ENCODE measurements around the gene ACTG1. TPM values are rescaled to one million over a fixed set of nuclear protein-coding genes. Genes with fewer than 3 reads are reported as not detected.

Gene ACTG1
- total and polyA plus RNA-seq, 2 of the 13 experiments (the other 11 are each of a cell fraction or from before 2014, with no cell fraction given), result 973 to 1,138 TPM

GRCh38 chr17:81522491-81523401 lies 10.1 kb upstream of the ACTG1 start (continued):
- TF ChIP-seq, protein P1, sequence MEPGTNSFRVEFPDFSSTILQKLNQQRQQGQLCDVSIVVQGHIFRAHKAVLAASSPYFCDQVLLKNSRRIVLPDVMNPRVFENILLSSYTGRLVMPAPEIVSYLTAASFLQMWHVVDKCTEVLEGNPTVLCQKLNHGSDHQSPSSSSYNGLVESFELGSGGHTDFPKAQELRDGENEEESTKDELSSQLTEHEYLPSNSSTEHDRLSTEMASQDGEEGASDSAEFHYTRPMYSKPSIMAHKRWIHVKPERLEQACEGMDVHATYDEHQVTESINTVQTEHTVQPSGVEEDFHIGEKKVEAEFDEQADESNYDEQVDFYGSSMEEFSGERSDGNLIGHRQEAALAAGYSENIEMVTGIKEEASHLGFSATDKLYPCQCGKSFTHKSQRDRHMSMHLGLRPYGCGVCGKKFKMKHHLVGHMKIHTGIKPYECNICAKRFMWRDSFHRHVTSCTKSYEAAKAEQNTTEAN (CRISPR knock-in tag; conservative IDR thresholded peaks at IDR 0.05), result no peak
- TF ChIP-seq MEIS1 (CRISPR knock-in tag; IDR thresholded peaks at IDR 0.05; ENCODE audit: borderline replicate concordance), result 0 out of 2 replicates have a peak, but pooled peaks have one; percentile 9
- TF ChIP-seq SMC3 (IDR thresholded peaks at IDR 0.05; ENCODE audit: low read length), result peak; percentile 61; the same call in 1 of the 2 replicates
- TF ChIP-seq XRCC5 (optimal IDR thresholded peaks at IDR 0.05; ENCODE audit: low read length), result peak; percentile 64
- TF ChIP-seq GATAD2A (CRISPR knock-in tag; IDR thresholded peaks at IDR 0.05), result no peak
- TF ChIP-seq MLLT10 (CRISPR knock-in tag; IDR thresholded peaks at IDR 0.05), result no peak
- TF ChIP-seq ZNF282 (IDR thresholded peaks at IDR 0.05; ENCODE audit: partially characterized antibody), result no peak
- peak; percentile 40; the same call in 1 of the 2 replicates for TF ChIP-seq SAP130 (CRISPR knock-in tag; IDR thresholded peaks at IDR 0.05; ENCODE audit: low read depth)
- TF ChIP-seq EEA1 (CRISPR knock-in tag; IDR thresholded peaks at IDR 0.05; ENCODE audit: borderline replicate concordance), result no peak
- no peak for TF ChIP-seq ZNF619 (CRISPR knock-in tag; IDR thresholded peaks at IDR 0.05)
- TF ChIP-seq ZNF512 (CRISPR knock-in tag; IDR thresholded peaks at IDR 0.05), result no peak
- TF ChIP-seq TEAD3 (CRISPR knock-in tag; optimal IDR thresholded peaks at IDR 0.05; ENCODE audit: borderline replicate concordance), result peak; percentile 82
- 0 out of 2 replicates have a peak, but pooled peaks have one; percentile 36 for TF ChIP-seq ZNF292 (CRISPR knock-in tag; IDR thresholded peaks at IDR 0.05; ENCODE audit: borderline replicate concordance, low read depth)
- no peak for TF ChIP-seq PRMT3 (CRISPR knock-in tag; IDR thresholded peaks at IDR 0.05; ENCODE audit: borderline replicate concordance, low read depth)
- no peak for TF ChIP-seq TCF12 (IDR thresholded peaks at IDR 0.05)
- TF ChIP-seq TCF12 (CRISPR knock-in tag; IDR thresholded peaks at IDR 0.05), result no peak
- no peak for TF ChIP-seq MYC (CRISPR knock-in tag; IDR thresholded peaks at IDR 0.05; ENCODE audit: borderline replicate concordance)
- TF ChIP-seq NR2F6 (IDR thresholded peaks at IDR 0.05), result no peak
- TF ChIP-seq NR2F6 (CRISPR knock-in tag; IDR thresholded peaks at IDR 0.05), result no peak
- no peak for TF ChIP-seq NAIF1 (CRISPR knock-in tag; IDR thresholded peaks at IDR 0.05; ENCODE audit: borderline replicate concordance)
- TF ChIP-seq, protein P2, sequence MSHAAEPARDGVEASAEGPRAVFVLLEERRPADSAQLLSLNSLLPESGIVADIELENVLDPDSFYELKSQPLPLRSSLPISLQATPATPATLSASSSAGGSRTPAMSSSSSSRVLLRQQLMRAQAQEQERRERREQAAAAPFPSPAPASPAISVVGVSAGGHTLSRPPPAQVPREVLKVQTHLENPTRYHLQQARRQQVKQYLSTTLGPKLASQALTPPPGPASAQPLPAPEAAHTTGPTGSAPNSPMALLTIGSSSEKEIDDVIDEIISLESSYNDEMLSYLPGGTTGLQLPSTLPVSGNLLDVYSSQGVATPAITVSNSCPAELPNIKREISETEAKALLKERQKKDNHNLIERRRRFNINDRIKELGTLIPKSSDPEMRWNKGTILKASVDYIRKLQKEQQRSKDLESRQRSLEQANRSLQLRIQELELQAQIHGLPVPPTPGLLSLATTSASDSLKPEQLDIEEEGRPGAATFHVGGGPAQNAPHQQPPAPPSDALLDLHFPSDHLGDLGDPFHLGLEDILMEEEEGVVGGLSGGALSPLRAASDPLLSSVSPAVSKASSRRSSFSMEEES (CRISPR knock-in tag; IDR thresholded peaks at IDR 0.05), result no peak
- no peak for TF ChIP-seq ZNF879 (CRISPR knock-in tag; IDR thresholded peaks at IDR 0.05)
- peak; percentile 69; the same call in 1 of the 2 replicates for TF ChIP-seq PCBP1 (IDR thresholded peaks at IDR 0.05; ENCODE audit: borderline replicate concordance, low read depth, low read length)
- peak; percentile 72 for TF ChIP-seq STAG1 (CRISPR knock-in tag; IDR thresholded peaks at IDR 0.05)
- TF ChIP-seq ZMYM3 (CRISPR knock-in tag; IDR thresholded peaks at IDR 0.05), result peak; percentile 48
- no peak for TF ChIP-seq ZNF773 (CRISPR knock-in tag; IDR thresholded peaks at IDR 0.05; ENCODE audit: borderline replicate concordance)
- no peak for TF ChIP-seq ZNF160 (CRISPR knock-in tag; IDR thresholded peaks at IDR 0.05)
- no peak for TF ChIP-seq TEAD2 (CRISPR knock-in tag; IDR thresholded peaks at IDR 0.05)
